Measurements from ENCODE around the gene BCL7C. TPM values are rescaled to one million over a fixed set of nuclear protein-coding genes. Genes with fewer than 3 reads are reported as not detected.

BCL7C gene
- total and polyA plus RNA-seq, 2 of the 13 experiments (the other 11 are each of a cell fraction or from before 2014, with no cell fraction given) = 17.7 to 33.8 TPM

DNA sequence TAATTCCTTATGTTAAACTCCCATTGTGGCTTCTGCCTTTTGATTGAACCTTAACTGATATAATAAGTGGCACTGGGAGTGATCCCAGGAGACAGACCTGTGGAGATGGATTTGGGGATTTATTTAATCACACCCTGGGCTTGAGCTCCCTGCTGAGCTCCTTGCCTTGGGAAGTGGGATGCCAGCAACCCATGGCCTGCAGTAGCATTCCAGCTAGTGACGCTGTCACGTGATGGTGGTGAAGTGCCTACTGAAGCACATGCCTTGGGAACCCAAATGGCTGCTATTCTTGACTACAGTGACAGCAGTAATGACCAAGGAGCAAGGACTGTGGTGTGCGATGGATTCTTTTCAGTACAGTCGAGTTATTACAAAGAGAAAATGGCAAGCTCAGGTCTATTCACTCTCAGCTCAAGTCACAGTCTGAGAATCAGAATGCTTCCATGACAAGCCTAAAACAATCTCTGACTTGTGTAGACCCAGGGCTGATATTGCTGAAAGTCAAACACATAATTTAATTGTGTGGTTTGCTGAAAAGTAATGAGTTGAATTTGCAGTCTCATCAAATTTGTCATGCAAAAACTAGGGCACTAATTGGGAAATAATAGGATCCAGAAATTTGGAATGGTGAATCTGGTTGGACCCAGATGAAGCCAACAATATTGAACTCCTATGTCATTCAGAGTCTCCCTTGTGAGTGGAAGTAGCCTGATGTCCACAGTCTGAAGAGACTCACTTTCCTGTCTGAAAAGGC, 47.1 kb downstream of the BCL7C start:
- in situ Hi-C loops (cut with HindIII; ENCODE audit: extremely low pct_ligation_motif_present, low pct_unique_long_range_greater_than_20kb) (loop anchor here (10.0 kb wide), 1 partner anchor 48 kb away; the partner anchor contains the start of genes BCL7C and CTF1), intact Hi-C loops (cut with micrococcal nuclease; ENCODE audit: unreplicated experiment) (no loop called here)
- DNase-seq (ENCODE audit: low spot score) = no peak
- Histone ChIP-seq H3K4me1 (ENCODE audit: insufficient read depth, low read length) (peaks cover 25% of the 10 kb centered on the region), H3K9ac (ENCODE audit: insufficient read depth, low read depth, low read length) (no peak overlapping the region), H2AFZ (ENCODE audit: low read length) (no peak overlapping the region), H4K20me1 (ENCODE audit: insufficient read depth, low read length) (no peaks in the 10 kb centered on the region), H3K27me3 (ENCODE audit: control insufficient read depth in 1 of 2, insufficient read depth in 2 of 2, low read length in 2 of 2) (no peaks in the 10 kb centered on the region), H3K4me2 (ENCODE audit: low read depth, low read length) (no peak overlapping the region), H3K4me3 (replicated peaks in 1 of 3; ENCODE audit: insufficient read depth in 1 of 3, low read depth in 2 of 3, low read length in 3 of 3) (no peak overlapping the region), H3K9me3 (ENCODE audit: low read length) (no peaks in the 10 kb centered on the region), H3K79me2 (ENCODE audit: insufficient read depth, low read length) (no peaks in the 10 kb centered on the region), H3K27ac (ENCODE audit: extremely low read length, insufficient read depth, low read length) (no peak overlapping the region), H3K36me3 (replicated peaks in 1 of 2; ENCODE audit: control insufficient read depth in 1 of 2, insufficient read depth in 2 of 2, low read length in 2 of 2) (no peaks in the 10 kb centered on the region)
- 85% methylated on average over 4 of the region's 4 CpGs for WGBS (ENCODE audit: low lambda C conversion rate)
- BruUV-seq (replicated peaks) = no TSS peak
- FAIRE-seq = no peak
- ChIA-PET POLR2A (interaction anchor here (0.6 to 3.0 kb wide), 4 partner anchors 18 to 107 kb away, joined by 3 to 67 read pairs (median 4); no protein-coding TSS in a partner anchor), CTCF (ENCODE audit: low intra/inter-chr PET ratio, low total read pairs) (no interaction called here)
- no peak for TF ChIP-seq MBNL3 (CRISPR knock-in tag; conservative IDR thresholded peaks at IDR 0.05)
- TF ChIP-seq MAFK (conservative IDR thresholded peaks at IDR 0.05 in 1 of 2, IDR thresholded peaks at IDR 0.05 in 1 of 2; ENCODE audit: low read length in 2 of 2) = peak; percentile 90 to 91
- 0 out of 2 replicates have a peak, but pooled peaks have one; percentile 5 for TF ChIP-seq USF2 (IDR thresholded peaks at IDR 0.05; ENCODE audit: low read depth, low read length)
- TF ChIP-seq USF2 (CRISPR knock-in tag; IDR thresholded peaks at IDR 0.05; ENCODE audit: borderline replicate concordance) = no peak
- TF ChIP-seq NFYC (CRISPR knock-in tag; IDR thresholded peaks at IDR 0.05) = no peak
- TF ChIP-seq KDM5A (IDR thresholded peaks at IDR 0.05; ENCODE audit: borderline replicate concordance, low read length) = no peak
- TF ChIP-seq MZF1 (CRISPR knock-in tag; IDR thresholded peaks at IDR 0.05; ENCODE audit: borderline replicate concordance) = no peak
- TF ChIP-seq RXRB (CRISPR knock-in tag; IDR thresholded peaks at IDR 0.05; ENCODE audit: borderline replicate concordance) = no peak
- TF ChIP-seq NCOR1 (IDR thresholded peaks at IDR 0.05; ENCODE audit: borderline replicate concordance, low read length) = no peak
- TF ChIP-seq MAFF (IDR thresholded peaks at IDR 0.05; ENCODE audit: low read depth, low read length) = peak; percentile 88
- no peak for TF ChIP-seq ZNF891 (CRISPR knock-in tag; IDR thresholded peaks at IDR 0.05)
- TF ChIP-seq MEIS2 (CRISPR knock-in tag; IDR thresholded peaks at IDR 0.05) = no peak
- no peak for ATAC-seq

Data from HepG2 (cell line).